Measurements from ENCODE around the gene KCNH4.
A peak's percentile ranks its signal among the peaks of the same experiment; 100 is the strongest.

KCNH4 gene

GRCh38 chr17:42174126-42174783 is 6.7 kb downstream of the KCNH4 start:
- Mint-ChIP-seq H3K36me3 (ENCODE audit: low read depth) (no peaks in the 10 kb centered on the region), H3K27ac (no peak overlapping the region), H3K9me3 (no peaks in the 10 kb centered on the region), H3K4me3 (no peak overlapping the region), H3K27me3 (ENCODE audit: low read depth) (peaks cover 20% of the 10 kb centered on the region), H3K4me1 (ENCODE audit: low read depth) (peaks cover 13% of the 10 kb centered on the region)

- Mint-ChIP-seq H3K4me3 (no peak overlapping the region), H3K36me3 (ENCODE audit: low read depth) (no peaks in the 10 kb centered on the region), H3K27me3 (ENCODE audit: low read depth) (peaks cover 7% of the 10 kb centered on the region), H3K4me1 (ENCODE audit: low read depth) (peaks cover 1% of the 10 kb centered on the region), H3K27ac (no peak overlapping the region), H3K9me3 (no peaks in the 10 kb centered on the region)
Measured at GRCh38 chr17:42171831-42172230, 9.1 kb downstream of the KCNH4 start.

GRCh38 chr17:42169351-42169750 is 11.6 kb downstream of the KCNH4 start:
- no peak overlapping the region for H3K27ac Mint-ChIP-seq
- no peaks in the 10 kb centered on the region for H3K9me3 Mint-ChIP-seq
- no peak overlapping the region for H3K4me3 Mint-ChIP-seq
- H3K27me3 Mint-ChIP-seq (ENCODE audit: low read depth) = no peaks in the 10 kb centered on the region
- H3K4me1 Mint-ChIP-seq (ENCODE audit: low read depth) = no peaks in the 10 kb centered on the region
- no peaks in the 10 kb centered on the region for H3K36me3 Mint-ChIP-seq (ENCODE audit: low read depth)

- Mint-ChIP-seq H3K27ac (no peak overlapping the region), H3K4me3 (no peak overlapping the region), H3K9me3 (no peaks in the 10 kb centered on the region), H3K4me1 (ENCODE audit: low read depth) (peaks cover 4% of the 10 kb centered on the region), H3K27me3 (ENCODE audit: low read depth) (no peaks in the 10 kb centered on the region), H3K36me3 (ENCODE audit: low read depth) (no peaks in the 10 kb centered on the region)
Measured at GRCh38 chr17:42167807-42168206, 13.1 kb downstream of the KCNH4 start.

GRCh38 chr17:42166196-42166763 is 14.7 kb downstream of the KCNH4 start:
- H3K4me3 Mint-ChIP-seq = no peak overlapping the region
- H3K36me3 Mint-ChIP-seq (ENCODE audit: low read depth) = no peaks in the 10 kb centered on the region
- H3K27me3 Mint-ChIP-seq (ENCODE audit: low read depth) = no peaks in the 10 kb centered on the region
- no peaks in the 10 kb centered on the region for H3K9me3 Mint-ChIP-seq
- peaks cover 4% of the 10 kb centered on the region for H3K4me1 Mint-ChIP-seq (ENCODE audit: low read depth)
- H3K27ac Mint-ChIP-seq = no peak overlapping the region

GRCh38 chr17:42165751-42166150 is 15.2 kb downstream of the KCNH4 start:
- H3K27ac Mint-ChIP-seq = peak overlapping the region; percentile 14
- no peaks in the 10 kb centered on the region for H3K27me3 Mint-ChIP-seq (ENCODE audit: low read depth)
- H3K36me3 Mint-ChIP-seq (ENCODE audit: low read depth) = no peaks in the 10 kb centered on the region
- no peaks in the 10 kb centered on the region for H3K9me3 Mint-ChIP-seq
- H3K4me1 Mint-ChIP-seq (ENCODE audit: low read depth) = peaks cover 4% of the 10 kb centered on the region
- no peak overlapping the region for H3K4me3 Mint-ChIP-seq

- Mint-ChIP-seq H3K9me3 (no peaks in the 10 kb centered on the region), H3K4me3 (no peak overlapping the region), H3K36me3 (ENCODE audit: low read depth) (no peaks in the 10 kb centered on the region), H3K27me3 (ENCODE audit: low read depth) (no peaks in the 10 kb centered on the region), H3K27ac (no peak overlapping the region), H3K4me1 (ENCODE audit: low read depth) (peaks cover 4% of the 10 kb centered on the region)
Measured at GRCh38 chr17:42163696-42164407, 17.1 kb downstream of the KCNH4 start.

- no peaks in the 10 kb centered on the region for H3K36me3 Mint-ChIP-seq (ENCODE audit: low read depth)
- H3K4me3 Mint-ChIP-seq = no peak overlapping the region
- H3K27me3 Mint-ChIP-seq (ENCODE audit: low read depth) = no peaks in the 10 kb centered on the region
- no peaks in the 10 kb centered on the region for H3K9me3 Mint-ChIP-seq
- H3K27ac Mint-ChIP-seq = no peak overlapping the region
- peaks cover 4% of the 10 kb centered on the region for H3K4me1 Mint-ChIP-seq (ENCODE audit: low read depth)
Measured at GRCh38 chr17:42163113-42163512, 17.8 kb downstream of the KCNH4 start.

GRCh38 chr17:42160531-42160910 is 20.4 kb downstream of the KCNH4 start:
- no peak overlapping the region for H3K27ac Mint-ChIP-seq
- H3K4me3 Mint-ChIP-seq = no peak overlapping the region
- peaks cover 7% of the 10 kb centered on the region for H3K4me1 Mint-ChIP-seq (ENCODE audit: low read depth)
- H3K27me3 Mint-ChIP-seq (ENCODE audit: low read depth) = no peaks in the 10 kb centered on the region
- H3K9me3 Mint-ChIP-seq = no peaks in the 10 kb centered on the region
- no peaks in the 10 kb centered on the region for H3K36me3 Mint-ChIP-seq (ENCODE audit: low read depth)

GRCh38 chr17:42159796-42160530 is 21.0 kb downstream of the KCNH4 start:
- Mint-ChIP-seq H3K4me1 (ENCODE audit: low read depth) (peaks cover 7% of the 10 kb centered on the region), H3K36me3 (ENCODE audit: low read depth) (no peaks in the 10 kb centered on the region), H3K27me3 (ENCODE audit: low read depth) (no peaks in the 10 kb centered on the region), H3K4me3 (no peak overlapping the region), H3K9me3 (no peaks in the 10 kb centered on the region), H3K27ac (no peak overlapping the region)

- peak overlapping the region; percentile 87 for H3K4me3 Mint-ChIP-seq
- H3K4me1 Mint-ChIP-seq (ENCODE audit: low read depth) = peaks cover 20% of the 10 kb centered on the region
- H3K27me3 Mint-ChIP-seq (ENCODE audit: low read depth) = no peaks in the 10 kb centered on the region
- peaks cover 8% of the 10 kb centered on the region for H3K36me3 Mint-ChIP-seq (ENCODE audit: low read depth)
- H3K9me3 Mint-ChIP-seq = no peaks in the 10 kb centered on the region
- peak overlapping the region; percentile 18 for H3K27ac Mint-ChIP-seq
Measured at GRCh38 chr17:42155614-42156045, 25.3 kb downstream of the KCNH4 start.

- no peaks in the 10 kb centered on the region for H3K27me3 Mint-ChIP-seq (ENCODE audit: low read depth)
- H3K4me3 Mint-ChIP-seq = peak overlapping the region; percentile 87
- H3K4me1 Mint-ChIP-seq (ENCODE audit: low read depth) = peaks cover 20% of the 10 kb centered on the region
- H3K9me3 Mint-ChIP-seq = no peaks in the 10 kb centered on the region
- peaks cover 8% of the 10 kb centered on the region for H3K36me3 Mint-ChIP-seq (ENCODE audit: low read depth)
- peak overlapping the region; percentile 63 for H3K27ac Mint-ChIP-seq
Measured at GRCh38 chr17:42153919-42154742, 26.8 kb downstream of the KCNH4 start.

- Mint-ChIP-seq H3K27ac (peak overlapping the region; percentile 5), H3K9me3 (no peaks in the 10 kb centered on the region), H3K4me1 (ENCODE audit: low read depth) (peaks cover 14% of the 10 kb centered on the region), H3K4me3 (no peak overlapping the region), H3K36me3 (ENCODE audit: low read depth) (peaks cover 17% of the 10 kb centered on the region), H3K27me3 (ENCODE audit: low read depth) (no peaks in the 10 kb centered on the region)
Measured at GRCh38 chr17:42146911-42147607, 33.9 kb downstream of the KCNH4 start.
